Measurements from ENCODE around the gene TBC1D23.

DNA sequence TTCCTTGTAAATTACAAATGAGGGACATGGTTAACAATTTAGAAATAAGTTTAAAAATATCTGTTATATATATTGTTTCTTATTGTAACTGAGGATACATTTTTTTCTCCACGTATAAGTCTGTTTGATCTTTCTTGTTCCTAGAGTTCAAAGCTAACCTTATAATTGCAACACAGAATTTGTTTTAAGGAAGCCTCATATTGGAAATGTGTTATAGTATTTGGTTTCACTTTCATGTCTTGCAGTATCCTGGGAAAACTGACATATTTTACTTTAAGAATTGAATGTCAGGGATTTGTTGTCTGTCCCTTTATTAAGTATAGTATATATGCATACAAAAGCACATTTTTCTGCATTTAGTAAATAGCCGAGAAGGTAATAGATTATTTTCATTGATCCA is 50.2 kb downstream of the TBC1D23 start:
- TF ChIP-seq, protein P1, sequence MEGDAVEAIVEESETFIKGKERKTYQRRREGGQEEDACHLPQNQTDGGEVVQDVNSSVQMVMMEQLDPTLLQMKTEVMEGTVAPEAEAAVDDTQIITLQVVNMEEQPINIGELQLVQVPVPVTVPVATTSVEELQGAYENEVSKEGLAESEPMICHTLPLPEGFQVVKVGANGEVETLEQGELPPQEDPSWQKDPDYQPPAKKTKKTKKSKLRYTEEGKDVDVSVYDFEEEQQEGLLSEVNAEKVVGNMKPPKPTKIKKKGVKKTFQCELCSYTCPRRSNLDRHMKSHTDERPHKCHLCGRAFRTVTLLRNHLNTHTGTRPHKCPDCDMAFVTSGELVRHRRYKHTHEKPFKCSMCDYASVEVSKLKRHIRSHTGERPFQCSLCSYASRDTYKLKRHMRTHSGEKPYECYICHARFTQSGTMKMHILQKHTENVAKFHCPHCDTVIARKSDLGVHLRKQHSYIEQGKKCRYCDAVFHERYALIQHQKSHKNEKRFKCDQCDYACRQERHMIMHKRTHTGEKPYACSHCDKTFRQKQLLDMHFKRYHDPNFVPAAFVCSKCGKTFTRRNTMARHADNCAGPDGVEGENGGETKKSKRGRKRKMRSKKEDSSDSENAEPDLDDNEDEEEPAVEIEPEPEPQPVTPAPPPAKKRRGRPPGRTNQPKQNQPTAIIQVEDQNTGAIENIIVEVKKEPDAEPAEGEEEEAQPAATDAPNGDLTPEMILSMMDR (IDR thresholded peaks at IDR 0.05; ENCODE audit: insufficient read depth, low read depth, low read length), result no peak
- no peak for TF ChIP-seq EZH2 (IDR thresholded peaks at IDR 0.05; ENCODE audit: insufficient read depth, low read length)

Measured in astrocyte (in vitro differentiated cells and primary cell).